ENCODE measurements around the gene FPGT.
"Not testable (repeated sequence)": the region's sequence is repeated elsewhere in the genome, so short reads cannot be mapped to it uniquely, and the experiment has no call there.

The FPGT gene

DNA sequence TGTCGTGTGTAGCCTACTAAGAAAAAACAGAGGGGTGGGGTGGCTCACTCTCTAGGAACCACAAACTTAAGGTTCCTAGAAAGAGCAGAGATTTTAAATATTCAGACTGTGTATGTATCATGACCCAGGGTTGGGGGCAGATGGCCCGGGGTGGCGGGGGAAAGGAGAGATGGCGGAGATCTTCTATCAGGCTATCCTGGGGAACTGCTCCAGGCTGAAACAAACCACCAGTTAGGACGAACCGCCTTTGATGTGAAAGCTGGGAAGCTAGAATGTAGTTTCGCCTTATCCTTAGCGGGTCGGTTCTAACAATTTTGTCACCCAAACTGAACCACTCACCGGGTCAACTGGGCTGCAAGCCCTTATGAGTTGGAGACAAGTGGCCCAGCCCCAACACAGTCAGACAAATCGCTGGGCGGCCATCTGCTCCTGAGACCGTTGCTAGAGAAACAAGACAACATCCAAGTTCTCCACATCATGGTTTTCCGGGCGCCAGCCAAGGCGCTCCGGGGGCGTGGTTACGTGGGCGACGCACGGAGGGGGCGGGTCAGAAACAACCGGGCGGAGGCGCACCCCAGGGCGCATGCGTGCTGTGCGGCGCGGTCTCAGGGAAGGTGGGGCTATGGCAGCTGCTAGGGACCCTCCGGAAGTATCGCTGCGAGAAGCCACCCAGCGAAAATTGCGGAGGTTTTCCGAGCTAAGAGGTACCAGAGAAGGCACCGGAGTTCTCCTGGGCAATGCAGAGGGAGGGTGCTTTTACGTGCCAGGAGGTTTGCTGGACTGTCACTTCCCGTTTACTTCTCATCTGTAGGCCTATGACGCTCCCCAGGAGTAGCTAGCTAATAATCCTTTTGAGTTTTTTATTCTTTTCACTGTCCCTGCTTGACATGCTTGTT is at the start of gene FPGT, which contains the start of gene LRRIQ3:
Gene FPGT, plus strand, starts transcription at position 586 of the 896 bp plus-strand sequence. Its CDS starts 37 bp downstream, at position 623.
Gene LRRIQ3, minus strand, starts transcription at position 520 of the 896 bp plus-strand sequence. CDS start 14,492 bp downstream, outside the sequence.
- DNase-seq, result peak; percentile 67

DNA sequence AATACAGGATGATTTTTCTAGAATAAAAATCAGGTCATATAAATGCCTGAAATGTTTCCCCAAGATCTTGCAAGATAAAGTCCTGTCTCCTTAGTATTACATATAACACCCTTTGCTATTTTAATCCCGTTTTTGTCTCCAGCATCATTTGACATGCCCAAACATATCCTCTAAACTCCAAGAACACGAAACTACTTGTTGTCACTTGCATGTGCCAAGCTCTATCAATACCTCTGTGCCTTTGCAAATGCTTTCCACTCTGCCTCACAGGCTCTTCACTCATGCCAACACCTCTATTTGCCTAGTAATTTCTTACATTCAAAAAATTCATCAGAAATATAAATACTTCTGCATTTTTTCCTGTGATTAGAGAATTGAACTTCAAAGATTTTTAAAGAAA is 38.0 kb upstream of the FPGT start:
- no peak for DNase-seq

DNA sequence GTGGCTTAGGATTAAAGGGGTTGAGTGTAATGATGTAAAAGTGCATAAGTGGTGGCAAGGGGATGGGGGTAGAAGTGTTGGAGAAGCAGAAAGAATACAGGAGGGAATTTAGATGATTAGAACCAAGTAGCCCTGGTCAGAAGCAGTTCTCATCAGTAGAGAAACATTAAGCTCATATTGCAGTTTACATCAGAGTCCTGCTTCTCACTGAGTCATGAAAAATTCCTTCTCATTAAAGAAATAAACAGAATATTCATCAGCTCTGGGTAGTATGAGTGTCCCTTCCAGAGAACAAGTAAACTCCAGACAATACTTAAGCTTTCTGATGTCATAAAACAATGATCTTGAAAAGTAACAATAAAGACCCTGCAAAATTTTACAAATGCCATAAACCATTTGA is 36.5 kb upstream of the FPGT start:
- no peak for DNase-seq

DNA sequence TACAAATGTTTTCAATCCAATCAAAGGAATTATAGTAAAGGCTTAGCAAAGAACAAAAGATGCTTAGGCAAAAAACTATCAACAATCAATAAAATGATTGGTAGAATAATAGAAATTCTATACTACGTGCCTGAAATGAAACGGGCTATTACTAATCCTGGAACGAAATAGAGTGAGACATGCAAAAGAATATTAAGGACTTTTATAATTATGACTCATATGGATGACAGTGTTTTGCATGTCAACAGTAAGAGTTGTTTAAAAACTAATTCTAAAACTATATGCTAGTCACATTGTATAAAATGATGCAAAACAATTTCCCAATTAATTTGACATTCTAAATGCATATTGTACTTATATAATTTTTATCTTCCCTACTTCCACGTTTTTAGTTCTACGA is 35.7 kb upstream of the FPGT start:
- DNase-seq, result no peak

DNA sequence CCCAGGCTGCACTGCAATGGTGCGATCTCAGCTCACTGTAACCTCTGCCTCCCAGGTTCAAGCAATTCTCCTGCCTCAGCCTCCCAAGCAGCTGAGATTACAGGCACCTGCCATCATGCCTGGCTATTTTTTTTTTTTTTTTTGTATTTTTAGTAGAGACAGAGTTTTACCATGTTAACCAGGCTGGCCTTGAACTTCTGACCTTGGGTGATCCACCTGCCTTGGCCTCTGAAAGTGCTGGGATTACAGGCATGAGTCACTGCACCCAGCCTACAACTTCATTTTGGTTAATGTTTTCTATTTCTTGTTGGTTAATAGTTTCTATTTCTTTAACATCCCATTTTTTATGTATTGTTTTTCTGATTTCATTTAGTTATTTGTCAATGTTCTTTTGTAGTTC is 23.6 kb upstream of the FPGT start:
- DNase-seq, result not testable (repeated sequence)

DNA sequence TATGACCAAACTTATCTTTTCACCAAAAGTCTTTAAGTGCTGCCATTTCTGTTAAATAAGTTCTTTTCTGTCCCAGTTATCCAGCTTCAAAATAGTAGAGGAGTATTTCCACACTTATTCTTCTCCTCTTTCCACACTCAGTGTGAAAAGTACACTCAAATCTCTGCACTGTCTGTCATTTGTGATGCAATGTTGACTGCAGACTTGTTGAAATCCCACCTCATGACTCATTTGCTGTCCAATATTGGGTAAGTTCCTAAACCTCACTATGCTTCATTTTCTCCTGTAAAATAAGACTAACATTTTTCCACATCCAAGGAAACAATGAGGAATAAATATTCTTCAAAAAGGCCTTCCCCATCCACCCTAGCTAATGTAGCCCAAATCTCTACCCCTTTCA is 17.6 kb upstream of the FPGT start:
- DNase-seq, result no peak

DNA sequence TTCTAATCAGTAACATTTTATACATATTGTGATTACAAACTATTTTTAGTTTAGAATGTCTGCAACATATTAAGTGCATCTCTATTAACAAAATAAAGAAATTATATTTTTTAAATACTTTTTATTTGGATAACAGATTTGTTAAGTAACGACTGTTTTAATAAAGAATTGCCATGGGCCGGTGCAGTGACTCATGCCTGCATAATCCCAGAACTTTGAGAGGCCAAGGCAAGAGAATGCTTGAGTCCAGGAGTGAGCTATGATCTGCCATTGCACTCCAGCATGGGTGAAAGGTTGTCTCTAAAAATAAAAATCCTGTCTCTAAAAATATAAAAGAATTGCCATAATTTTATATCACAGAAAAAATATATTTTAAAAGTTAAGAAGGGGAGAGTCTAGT is 4.1 kb upstream of the FPGT start:
- no peak for DNase-seq

DNA sequence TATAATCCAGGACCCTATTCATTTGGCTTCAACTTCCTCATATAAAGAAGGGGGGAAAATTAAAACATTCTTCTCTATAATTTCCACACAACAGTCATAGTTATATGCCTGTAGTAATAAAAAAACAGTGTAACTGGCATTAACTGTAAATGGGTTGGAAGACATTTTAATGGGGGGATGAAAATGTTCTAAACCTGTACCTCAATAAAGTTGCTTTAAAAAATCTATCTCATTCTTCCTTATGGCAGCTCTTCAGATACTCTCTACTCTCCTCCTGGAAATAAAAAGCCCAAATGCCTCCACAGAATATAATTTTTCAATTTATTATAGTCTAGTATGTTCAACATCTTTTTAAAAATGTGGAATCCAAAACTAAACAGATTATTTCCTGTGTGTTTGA is 2.7 kb upstream of the FPGT start:
- no peak for DNase-seq

DNA sequence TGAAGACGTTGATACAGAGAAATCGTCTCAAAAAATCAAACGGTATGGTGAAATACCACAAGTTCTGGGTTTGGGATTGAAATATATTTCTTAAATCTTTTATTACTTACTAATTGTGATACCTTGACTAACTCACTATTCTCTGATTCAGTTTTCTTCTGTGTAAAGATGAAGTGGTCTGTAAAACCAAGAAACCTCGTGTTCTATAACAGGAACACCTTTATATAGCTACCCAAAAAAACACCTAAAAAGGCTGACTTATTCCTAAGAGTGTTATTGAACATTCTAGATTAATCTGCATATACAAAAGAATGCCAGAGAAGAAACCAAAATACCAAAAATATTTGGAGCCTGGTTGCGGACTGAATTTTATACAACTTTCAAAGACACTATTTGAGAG is 787 bp upstream of the FPGT start:
- no peak for DNase-seq

DNA sequence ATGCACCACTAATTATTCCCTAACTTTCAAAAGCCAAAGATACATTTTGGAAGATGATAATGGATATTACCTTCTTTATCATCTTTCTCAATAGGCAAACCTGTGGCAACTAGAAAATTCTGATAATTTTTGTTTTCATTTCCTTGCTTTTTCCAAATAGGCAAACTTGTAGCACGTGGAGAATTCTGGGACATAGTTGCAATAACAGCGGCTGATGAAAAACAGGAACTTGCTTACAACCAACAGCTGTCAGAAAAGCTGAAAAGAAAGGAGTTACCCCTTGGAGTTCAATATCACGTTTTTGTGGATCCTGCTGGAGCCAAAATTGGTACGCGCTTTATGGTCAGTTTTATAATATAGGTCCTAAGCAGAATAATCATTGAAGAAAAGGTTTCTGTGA is 1.5 kb downstream of the FPGT start:
- DNase-seq, result no peak

DNA sequence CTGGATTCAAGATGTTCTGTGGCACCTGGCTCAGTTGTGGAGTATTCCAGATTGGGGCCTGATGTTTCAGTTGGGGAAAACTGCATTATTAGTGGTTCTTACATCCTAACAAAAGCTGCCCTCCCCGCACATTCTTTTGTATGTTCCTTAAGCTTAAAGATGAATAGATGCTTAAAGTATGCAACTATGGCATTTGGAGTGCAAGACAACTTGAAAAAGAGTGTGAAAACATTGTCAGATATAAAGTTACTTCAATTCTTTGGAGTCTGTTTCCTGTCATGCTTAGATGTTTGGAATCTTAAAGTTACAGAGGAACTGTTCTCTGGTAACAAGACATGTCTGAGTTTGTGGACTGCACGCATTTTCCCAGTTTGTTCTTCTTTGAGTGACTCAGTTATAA is 7.2 kb downstream of the FPGT start:
- DNase-seq, result no peak

DNA sequence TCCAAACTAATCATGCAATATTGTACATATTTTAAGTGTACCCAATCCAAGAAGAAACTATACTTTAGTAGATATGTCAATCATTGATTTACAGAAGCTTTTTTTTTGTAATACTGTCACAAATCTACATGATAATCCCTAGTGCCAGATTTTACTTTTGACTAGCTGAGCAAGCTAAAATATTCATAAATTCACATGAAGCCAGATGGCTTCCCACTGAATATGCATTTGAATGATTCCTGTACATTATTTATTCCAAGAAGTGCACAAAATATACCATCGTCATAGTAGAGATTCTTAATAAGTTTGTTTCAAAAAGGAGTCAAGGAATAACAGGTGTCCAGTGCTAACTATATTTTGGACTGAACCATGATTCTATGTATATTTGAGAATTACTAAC is 17.2 kb downstream of the FPGT start:
- no peak for DNase-seq

DNA sequence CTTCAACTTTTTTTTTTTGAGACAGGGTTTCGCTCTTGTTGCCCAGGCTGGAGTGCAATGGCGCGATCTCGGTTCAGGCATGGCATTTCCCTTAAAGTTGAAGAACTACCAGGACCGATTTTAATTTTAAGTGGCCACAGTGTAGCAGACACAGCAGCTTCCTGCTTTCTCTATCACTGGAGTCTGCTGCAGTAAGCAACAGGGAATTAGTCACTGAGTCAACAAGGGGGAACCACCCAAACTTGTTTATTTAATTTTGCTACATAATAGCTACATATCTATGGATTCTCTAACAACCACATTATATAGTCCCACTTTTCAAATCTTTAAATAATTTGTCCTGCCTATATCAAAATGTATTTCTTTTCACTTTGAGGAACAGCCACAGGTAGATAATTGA is 24.7 kb downstream of the FPGT start:
- no peak for DNase-seq

DNA sequence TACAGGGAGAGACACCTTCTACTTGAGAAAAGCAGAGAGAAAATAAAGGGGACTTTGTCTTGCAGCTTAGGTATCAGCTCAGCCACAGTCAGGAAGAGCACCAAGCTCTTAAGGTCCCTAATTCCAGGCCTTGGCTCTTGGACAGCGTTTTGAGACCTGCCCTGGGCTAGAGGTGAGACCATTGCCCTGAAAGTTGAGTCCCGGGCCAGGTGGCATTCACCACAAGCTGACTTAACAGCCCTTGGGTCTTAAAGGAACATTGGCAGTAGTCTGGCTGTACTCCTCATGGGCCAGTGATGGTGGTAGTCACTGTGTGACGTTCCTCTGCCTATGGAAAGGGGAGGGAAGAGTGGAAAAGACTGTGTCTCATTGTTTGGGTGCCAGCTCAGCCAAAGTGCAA is 25.4 kb downstream of the FPGT start:
- DNase-seq, result no peak

DNA sequence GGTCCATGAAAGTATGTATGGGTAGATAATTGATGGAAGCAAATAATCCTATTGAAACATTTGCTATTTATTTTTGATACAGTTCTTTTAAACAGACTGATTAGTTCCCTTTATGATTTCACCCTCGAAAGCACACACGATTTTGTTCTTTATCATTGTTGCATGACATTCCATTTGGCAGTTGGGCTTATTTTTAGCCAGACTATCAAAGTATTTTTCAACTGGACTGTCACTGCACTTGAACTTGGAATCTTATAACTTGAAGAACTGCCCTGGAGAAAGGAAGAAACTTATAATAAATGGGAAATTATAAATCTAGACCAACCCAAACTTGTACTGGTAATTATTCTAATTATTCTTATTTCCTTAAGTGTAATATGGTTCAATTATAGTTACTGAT is 37.1 kb downstream of the FPGT start, which contains the start of gene TNNI3K:
Gene TNNI3K, plus strand, starts transcription at position 235 of the 400 bp plus-strand sequence. Its CDS starts 65 bp downstream, at position 300.
- DNase-seq, result no peak

DNA sequence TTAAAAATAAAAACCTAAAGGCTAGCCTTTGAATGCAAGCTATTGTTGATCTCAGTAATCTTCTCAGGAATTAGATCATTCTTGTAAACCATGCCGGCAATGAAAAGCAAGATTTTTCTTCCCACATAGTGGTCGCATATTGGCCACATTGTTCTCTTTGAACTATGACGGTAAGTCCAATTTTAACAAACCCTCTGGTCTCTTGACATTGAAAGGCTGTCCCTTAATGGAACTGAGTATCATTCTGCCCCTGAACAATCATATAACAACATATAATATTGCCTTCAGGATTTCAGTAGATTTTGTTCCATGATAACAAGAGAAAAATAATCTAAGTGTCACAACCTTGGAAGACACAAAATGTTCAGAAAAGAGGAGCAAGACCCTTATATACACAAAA is 38.4 kb downstream of the FPGT start:
- no peak for DNase-seq

DNA sequence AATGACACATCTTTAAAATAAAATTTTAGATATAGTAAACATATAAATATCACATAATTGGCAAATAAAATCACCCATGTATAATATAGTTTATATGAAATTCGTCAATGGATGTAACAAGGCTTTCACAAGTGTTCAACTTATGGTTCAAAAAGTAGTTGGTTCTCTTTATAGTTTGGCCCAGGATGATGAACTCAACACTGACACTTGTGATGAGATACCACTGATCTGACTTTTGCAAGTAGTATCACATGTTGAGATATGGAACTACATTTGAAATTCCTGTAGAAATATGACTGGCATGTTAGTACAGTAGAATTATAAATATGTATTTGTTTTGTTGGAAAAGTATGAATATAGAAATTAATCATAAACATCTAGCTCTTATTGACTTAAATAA is 39.0 kb downstream of the FPGT start:
- DNase-seq, result no peak

DNA sequence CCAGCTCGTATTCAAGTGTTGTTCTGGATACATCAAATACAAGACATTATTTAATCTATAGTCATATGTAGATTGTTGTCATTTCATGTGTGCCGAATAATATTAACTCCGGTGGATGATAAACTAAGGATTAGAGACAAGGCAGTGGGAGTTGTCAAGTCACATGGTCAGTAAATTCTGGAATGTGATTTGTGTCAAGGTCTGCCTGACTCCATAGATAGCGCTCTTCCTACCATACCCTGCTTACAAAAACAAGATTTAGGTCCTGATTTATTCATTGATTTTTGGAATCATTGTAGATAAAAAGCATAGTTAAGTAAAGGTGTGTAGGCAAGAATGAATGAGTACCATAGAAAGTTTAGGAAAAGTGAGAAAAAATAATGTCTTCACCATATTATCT is 39.7 kb downstream of the FPGT start:
- DNase-seq, result no peak

DNA sequence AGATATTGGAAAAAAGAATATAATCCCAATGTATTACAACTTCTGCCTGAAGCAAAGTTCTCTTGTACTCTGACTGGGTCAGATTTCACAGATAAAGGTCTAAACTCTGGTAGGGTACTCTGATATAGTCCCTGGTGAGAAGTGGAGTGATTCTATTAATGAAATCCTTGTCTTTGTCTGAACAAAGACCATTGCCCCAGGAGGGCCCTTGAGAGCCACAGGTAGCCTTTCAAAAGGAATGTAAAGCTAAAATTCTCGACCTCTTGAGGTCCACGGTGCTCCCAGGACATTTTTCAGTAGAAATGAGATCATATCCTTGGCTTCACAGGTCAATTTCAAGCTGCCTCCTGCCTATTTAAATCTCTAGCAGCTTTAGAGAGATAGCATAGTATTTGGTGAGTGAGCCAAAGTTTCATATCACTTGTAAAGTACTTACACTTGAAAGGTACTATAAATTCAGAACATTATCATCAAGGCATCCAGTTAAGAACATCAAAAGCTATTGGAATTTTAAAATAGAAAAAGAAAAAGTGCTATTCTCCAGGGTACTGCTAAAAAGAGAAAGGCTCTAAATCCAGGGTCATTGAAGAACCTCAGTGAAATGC is 47.2 kb downstream of the FPGT start:
- no peak for DNase-seq

DNA sequence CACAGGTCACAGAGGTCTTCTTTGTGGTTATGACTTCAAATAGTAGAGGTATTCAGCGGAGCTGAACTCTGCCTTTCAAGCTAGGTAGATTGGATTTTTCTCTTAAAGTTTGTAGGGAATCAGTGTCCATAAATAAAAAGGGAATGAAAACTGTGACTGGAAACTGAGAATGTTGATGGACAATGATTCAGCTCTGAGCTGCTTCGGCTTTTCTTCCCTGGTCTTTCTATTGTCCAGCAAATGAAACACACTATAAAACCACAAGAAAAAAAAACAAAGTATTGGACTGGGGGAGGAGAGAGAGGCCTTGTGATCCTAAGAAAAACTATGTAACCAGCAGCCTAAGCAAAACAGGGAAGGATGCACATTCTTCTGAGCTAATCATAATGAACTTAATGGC is 48.3 kb downstream of the FPGT start:
- DNase-seq, result no peak

DNA sequence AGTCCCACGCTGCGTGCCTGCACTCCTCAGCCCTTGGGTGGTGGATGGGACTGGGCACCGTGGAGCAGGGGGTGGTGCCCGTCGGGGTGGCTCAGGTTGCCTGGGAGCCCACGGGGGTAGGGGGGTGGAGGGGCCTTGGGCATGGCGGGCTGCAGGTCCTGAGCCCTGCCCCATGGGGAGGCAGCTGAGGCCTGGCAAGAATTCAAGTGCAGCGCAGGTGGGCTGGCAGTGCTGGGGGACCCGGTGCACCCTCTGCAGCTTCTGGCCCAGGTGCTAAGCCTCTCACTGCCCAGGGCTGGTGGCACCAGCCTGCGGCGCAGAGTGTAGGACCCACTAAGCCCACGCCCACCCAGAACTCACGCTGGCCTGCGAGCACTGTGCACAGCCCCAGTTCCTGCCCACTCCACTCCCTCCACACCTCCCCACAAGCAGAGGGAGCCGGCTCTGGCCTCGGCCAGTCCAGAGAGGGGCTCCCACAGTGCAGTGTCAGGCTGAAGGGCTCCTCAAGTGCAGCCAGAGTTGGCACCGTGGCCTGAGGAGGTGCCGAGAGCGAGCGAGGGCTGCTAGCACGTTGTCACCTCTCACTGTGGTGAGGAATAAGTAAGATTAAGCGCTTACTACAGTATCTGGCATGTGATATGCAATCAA is 50.0 kb downstream of the FPGT start:
- no peak for DNase-seq

DNA sequence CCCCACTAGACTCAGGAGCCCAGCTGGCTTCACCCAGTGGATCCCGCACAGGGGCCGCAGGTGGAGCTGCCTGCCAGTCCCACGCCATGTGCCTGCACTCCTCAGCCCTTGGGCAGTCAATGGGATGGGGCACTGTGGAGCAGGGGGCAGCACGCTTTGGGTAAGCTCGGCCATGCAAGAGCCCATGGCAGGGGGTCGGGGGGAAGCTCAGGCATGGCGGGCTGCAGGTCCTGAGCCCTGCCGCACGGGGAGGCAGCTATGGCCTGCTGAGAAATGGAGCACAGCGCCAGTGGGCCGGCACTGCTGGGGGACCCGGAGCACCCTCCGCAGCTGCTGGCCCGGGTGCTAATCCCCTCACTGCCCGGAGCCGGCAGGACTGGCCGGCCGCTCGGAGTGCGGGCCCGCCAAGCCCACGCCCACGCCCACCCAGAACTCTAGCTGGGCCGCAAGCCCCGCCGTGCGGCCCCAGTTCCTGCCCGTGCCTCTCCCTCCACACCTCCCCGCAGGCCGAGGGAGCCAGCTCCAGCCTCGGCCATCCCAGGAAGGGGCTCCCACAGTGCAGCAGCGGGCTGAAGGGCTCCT is 55.3 kb downstream of the FPGT start:
- DNase-seq, result not testable (repeated sequence)
